ENCODE results near the gene RNF114.

- TF ChIP-seq, protein P1, sequence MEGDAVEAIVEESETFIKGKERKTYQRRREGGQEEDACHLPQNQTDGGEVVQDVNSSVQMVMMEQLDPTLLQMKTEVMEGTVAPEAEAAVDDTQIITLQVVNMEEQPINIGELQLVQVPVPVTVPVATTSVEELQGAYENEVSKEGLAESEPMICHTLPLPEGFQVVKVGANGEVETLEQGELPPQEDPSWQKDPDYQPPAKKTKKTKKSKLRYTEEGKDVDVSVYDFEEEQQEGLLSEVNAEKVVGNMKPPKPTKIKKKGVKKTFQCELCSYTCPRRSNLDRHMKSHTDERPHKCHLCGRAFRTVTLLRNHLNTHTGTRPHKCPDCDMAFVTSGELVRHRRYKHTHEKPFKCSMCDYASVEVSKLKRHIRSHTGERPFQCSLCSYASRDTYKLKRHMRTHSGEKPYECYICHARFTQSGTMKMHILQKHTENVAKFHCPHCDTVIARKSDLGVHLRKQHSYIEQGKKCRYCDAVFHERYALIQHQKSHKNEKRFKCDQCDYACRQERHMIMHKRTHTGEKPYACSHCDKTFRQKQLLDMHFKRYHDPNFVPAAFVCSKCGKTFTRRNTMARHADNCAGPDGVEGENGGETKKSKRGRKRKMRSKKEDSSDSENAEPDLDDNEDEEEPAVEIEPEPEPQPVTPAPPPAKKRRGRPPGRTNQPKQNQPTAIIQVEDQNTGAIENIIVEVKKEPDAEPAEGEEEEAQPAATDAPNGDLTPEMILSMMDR (conservative IDR thresholded peaks at IDR 0.05 in 1 of 2, IDR thresholded peaks at IDR 0.05 in 1 of 2; ENCODE audit: low read depth in 1 of 2, low read length in 2 of 2), result no peak
- TF ChIP-seq EZH2 (IDR thresholded peaks at IDR 0.05; ENCODE audit: low read length, missing control alignments), result no peak
These were observed 448 bp upstream of the RNF114 start for GRCh38 chr20:49935746-49936152.
